ENCODE data around the gene KCTD20. TPM values are rescaled to one million over a fixed set of nuclear protein-coding genes. Genes with fewer than 3 reads are reported as not detected.

The KCTD20 gene
- total RNA-seq, 1 experiment from 2014 or later = 32.4 TPM

DNA sequence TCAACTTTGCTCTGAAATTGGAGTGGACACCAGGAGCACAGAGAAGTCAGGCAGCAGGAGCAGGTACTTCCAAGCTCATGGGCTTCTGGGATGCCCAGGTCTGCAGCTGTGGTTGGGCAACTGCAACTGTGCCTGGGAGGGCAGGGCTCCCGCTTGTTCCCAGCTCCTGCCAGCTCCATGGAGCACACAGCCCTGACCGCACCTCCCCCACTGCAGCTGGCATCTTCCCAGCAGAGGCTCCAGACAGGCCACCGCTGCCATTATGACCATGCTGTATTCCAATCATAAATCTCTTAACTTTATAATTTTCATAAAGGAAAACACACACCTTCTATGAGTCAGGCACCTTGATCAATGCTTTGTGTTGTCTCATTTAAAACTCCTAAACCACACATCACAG is 67.6 kb downstream of the KCTD20 start:
- intact Hi-C loops (cut with micrococcal nuclease; ENCODE audit: unreplicated experiment) = no loop called here
- H3K36me3 ChIP-seq (ENCODE audit: control insufficient read depth, insufficient read depth, low read length) = peaks cover 10% of the 10 kb centered on the region
- H3K27me3 Mint-ChIP-seq (ENCODE audit: insufficient read depth, unreplicated experiment) = no peaks in the 10 kb centered on the region
- no peaks in the 10 kb centered on the region for H3K9me3 Mint-ChIP-seq (ENCODE audit: unreplicated experiment)
- no peak overlapping the region for H3K4me3 ChIP-seq (ENCODE audit: low read depth, low read length)
- H3K4me1 ChIP-seq = peaks cover 44% of the 10 kb centered on the region
- POLR2A ChIA-PET = no interaction called here
- H3K27me3 ChIP-seq (replicated peaks; ENCODE audit: control insufficient read depth, insufficient read depth, low read length) = no peaks in the 10 kb centered on the region
- DNase-seq = no peak
- TF ChIP-seq, protein P1, sequence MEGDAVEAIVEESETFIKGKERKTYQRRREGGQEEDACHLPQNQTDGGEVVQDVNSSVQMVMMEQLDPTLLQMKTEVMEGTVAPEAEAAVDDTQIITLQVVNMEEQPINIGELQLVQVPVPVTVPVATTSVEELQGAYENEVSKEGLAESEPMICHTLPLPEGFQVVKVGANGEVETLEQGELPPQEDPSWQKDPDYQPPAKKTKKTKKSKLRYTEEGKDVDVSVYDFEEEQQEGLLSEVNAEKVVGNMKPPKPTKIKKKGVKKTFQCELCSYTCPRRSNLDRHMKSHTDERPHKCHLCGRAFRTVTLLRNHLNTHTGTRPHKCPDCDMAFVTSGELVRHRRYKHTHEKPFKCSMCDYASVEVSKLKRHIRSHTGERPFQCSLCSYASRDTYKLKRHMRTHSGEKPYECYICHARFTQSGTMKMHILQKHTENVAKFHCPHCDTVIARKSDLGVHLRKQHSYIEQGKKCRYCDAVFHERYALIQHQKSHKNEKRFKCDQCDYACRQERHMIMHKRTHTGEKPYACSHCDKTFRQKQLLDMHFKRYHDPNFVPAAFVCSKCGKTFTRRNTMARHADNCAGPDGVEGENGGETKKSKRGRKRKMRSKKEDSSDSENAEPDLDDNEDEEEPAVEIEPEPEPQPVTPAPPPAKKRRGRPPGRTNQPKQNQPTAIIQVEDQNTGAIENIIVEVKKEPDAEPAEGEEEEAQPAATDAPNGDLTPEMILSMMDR (IDR thresholded peaks at IDR 0.05; ENCODE audit: insufficient read depth in 1 of 2, low read depth in 1 of 2, low read length in 1 of 2, severe bottlenecking in 1 of 2, unreplicated experiment in 1 of 2) = no peak
- no peak overlapping the region for H3K27ac Mint-ChIP-seq (ENCODE audit: unreplicated experiment)
- BruUV-seq (replicated peaks) = no TSS peak
- CTCF ChIA-PET = interaction anchor here (0.6 kb wide), 1 partner anchor 16 kb away, joined by 3 read pairs; no protein-coding TSS in a partner anchor
- no peak overlapping the region for H3K4me3 Mint-ChIP-seq (ENCODE audit: unreplicated experiment)
- peaks cover 17% of the 10 kb centered on the region for H3K4me1 Mint-ChIP-seq (ENCODE audit: low read depth, unreplicated experiment)
- peaks cover 61% of the 10 kb centered on the region for H3K36me3 Mint-ChIP-seq (ENCODE audit: insufficient read depth, unreplicated experiment)
- 0 out of 2 replicates have a peak, but pooled peaks cover 9% of the 10 kb centered on the region for H3K9me3 ChIP-seq

DNA sequence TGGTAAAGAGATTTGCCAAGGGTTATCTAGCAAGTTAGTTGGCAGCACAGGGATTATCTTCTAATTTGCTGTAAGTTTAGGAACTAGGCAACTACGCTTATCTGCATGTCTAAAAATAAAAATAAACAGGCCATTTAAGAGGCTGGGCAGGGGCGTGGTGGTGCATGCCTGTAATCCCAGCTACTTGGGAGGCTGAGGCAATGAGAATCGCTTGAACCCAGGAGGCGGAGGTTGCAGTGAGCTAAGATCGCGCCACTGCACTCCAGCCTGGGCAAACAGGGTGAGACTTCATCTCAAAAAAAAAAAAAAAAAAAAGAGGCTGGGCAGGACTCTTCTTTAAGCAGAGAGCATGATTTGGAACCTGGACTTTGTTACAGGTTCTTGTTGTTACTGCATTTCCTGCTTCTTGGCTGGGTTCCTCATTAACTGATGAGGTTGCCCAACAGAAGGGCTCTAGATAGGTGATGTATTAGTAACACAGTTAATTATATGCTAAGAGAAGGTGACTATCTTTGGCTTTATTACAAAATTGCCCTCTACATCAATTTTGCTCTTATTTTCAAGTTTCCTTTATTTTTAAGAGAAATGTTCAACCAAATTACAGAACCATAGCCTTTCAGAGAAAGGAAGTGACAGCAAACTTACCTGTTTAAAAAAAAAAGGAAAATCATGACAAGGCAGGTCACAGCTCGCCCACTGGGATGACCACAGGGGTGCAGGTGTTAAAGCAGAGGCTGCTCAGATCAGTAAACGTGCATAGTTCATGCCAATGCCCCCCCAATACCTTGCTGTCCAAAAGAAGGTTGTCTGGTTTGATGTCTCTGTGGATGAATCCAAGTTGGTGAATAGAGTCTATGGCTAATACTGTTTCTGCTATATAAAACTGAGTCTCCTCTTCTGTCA is 72.0 kb downstream of the KCTD20 start:
- H3K9me3 Mint-ChIP-seq (ENCODE audit: unreplicated experiment) = no peaks in the 10 kb centered on the region
- ChIA-PET CTCF (no interaction called here), POLR2A (interaction anchor here (0.7 kb wide), 1 partner anchor 74 kb away, joined by 9 read pairs; no protein-coding TSS in a partner anchor)
- peaks cover 12% of the 10 kb centered on the region for H3K4me1 ChIP-seq
- H3K27me3 ChIP-seq (replicated peaks; ENCODE audit: control insufficient read depth, insufficient read depth, low read length) = no peaks in the 10 kb centered on the region
- 0 out of 2 replicates have a peak, but pooled peaks cover 9% of the 10 kb centered on the region for H3K9me3 ChIP-seq
- intact Hi-C loops (cut with micrococcal nuclease; ENCODE audit: unreplicated experiment) = no loop called here
- no peak overlapping the region for H3K4me3 ChIP-seq (ENCODE audit: low read depth, low read length)
- no peaks in the 10 kb centered on the region for H3K27me3 Mint-ChIP-seq (ENCODE audit: insufficient read depth, unreplicated experiment)
- TF ChIP-seq, protein P1 (IDR thresholded peaks at IDR 0.05; ENCODE audit: insufficient read depth in 1 of 2, low read depth in 1 of 2, low read length in 1 of 2, severe bottlenecking in 1 of 2, unreplicated experiment in 1 of 2) = no peak
- no peak for DNase-seq
- BruUV-seq (replicated peaks) = no TSS peak
- H3K27ac Mint-ChIP-seq (ENCODE audit: unreplicated experiment) = no peak overlapping the region
- no peak overlapping the region for H3K4me3 Mint-ChIP-seq (ENCODE audit: unreplicated experiment)
- peaks cover 65% of the 10 kb centered on the region for H3K36me3 Mint-ChIP-seq (ENCODE audit: insufficient read depth, unreplicated experiment)
- H3K4me1 Mint-ChIP-seq (ENCODE audit: low read depth, unreplicated experiment) = no peaks in the 10 kb centered on the region
- H3K36me3 ChIP-seq (ENCODE audit: control insufficient read depth, insufficient read depth, low read length) = peaks cover 12% of the 10 kb centered on the region

DNA sequence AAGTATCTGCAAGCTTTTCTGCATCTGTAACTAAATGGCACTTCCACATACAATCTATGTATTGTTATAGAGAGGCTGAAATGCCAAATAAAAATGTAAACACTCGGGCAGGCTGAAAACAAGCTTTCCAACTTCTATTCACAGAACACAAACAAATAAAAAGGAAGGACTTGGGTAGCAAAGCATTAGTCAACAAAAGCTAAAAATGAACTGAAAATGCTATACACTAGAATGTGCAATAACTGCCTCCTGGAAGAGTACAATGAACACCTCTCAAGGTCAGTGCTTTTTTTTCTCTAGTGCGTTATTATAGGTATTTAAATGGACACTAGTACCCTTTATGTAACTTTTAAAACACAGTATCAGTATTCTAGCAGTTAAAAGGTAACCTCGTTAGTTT is 73.0 kb downstream of the KCTD20 start:
- Mint-ChIP-seq H3K27ac (ENCODE audit: unreplicated experiment) (no peak overlapping the region), H3K4me1 (ENCODE audit: low read depth, unreplicated experiment) (no peaks in the 10 kb centered on the region), H3K36me3 (ENCODE audit: insufficient read depth, unreplicated experiment) (peaks cover 57% of the 10 kb centered on the region), H3K9me3 (ENCODE audit: unreplicated experiment) (no peaks in the 10 kb centered on the region), H3K27me3 (ENCODE audit: insufficient read depth, unreplicated experiment) (no peaks in the 10 kb centered on the region), H3K4me3 (ENCODE audit: unreplicated experiment) (no peak overlapping the region)
- intact Hi-C loops (cut with micrococcal nuclease; ENCODE audit: unreplicated experiment) = no loop called here
- TF ChIP-seq, protein P1 (IDR thresholded peaks at IDR 0.05; ENCODE audit: insufficient read depth in 1 of 2, low read depth in 1 of 2, low read length in 1 of 2, severe bottlenecking in 1 of 2, unreplicated experiment in 1 of 2) = no peak
- H3K4me3 ChIP-seq (ENCODE audit: low read depth, low read length) = no peak overlapping the region
- peaks cover 7% of the 10 kb centered on the region for H3K36me3 ChIP-seq (ENCODE audit: control insufficient read depth, insufficient read depth, low read length)
- H3K4me1 ChIP-seq = peaks cover 6% of the 10 kb centered on the region; the same call in 1 of the 2 replicates
- no peaks in the 10 kb centered on the region for H3K27me3 ChIP-seq (replicated peaks; ENCODE audit: control insufficient read depth, insufficient read depth, low read length)
- CTCF ChIA-PET = no interaction called here
- POLR2A ChIA-PET = no interaction called here
- H3K9me3 ChIP-seq = no peaks in the 10 kb centered on the region
- no peak for DNase-seq
- BruUV-seq (replicated peaks) = no TSS peak

Measured in Caco-2 (cell line).